MCF 10A (cell line): Measurements from ENCODE around the gene HECW1. TPM values are rescaled to one million over a fixed set of nuclear protein-coding genes. Genes with fewer than 3 reads are reported as not detected.

Experiments used
- BruUV-seq: library from RNA; stranded (reverse); fragments of 400-500 nt; replicated peaks from 2 replicates; lab custom pipeline; 2021; lab: Mats Ljungman, UMichigan
- CTCF ChIA-PET: fragments of 300-600 bp; sonication (Branson Sonifier 250); formaldehyde crosslinking; extraction: SDS; loops from one replicate; lab custom pipeline; 2021; ENCODE audit warnings: antibody characterized with exemption, inconsistent platforms; lab: Yijun Ruan, JAX
- POLR2A ChIA-PET: fragments of 300-600, 350-650 bp; sonication (Branson Sonifier 250); formaldehyde crosslinking; extraction: SDS; loops from one replicate; lab custom pipeline; 2020; ENCODE audit warnings: antibody characterized with exemption, inconsistent platforms; lab: Yijun Ruan, JAX
- DNase-seq: peaks from one replicate; pipeline ENCODE4 v3.0.0-alpha.2; 2018; ENCODE audit not compliant: unreplicated experiment
- H3K27ac Mint-ChIP-seq: one replicate; pipeline ENCODE4 v1.8.0; 2022; ENCODE audit warnings: mild to moderate bottlenecking, low read depth, mixed read lengths; ENCODE audit not compliant: unreplicated experiment
- H3K27me3 Mint-ChIP-seq: one replicate; pipeline ENCODE4 v1.8.0; 2022; ENCODE audit warnings: mixed read lengths; ENCODE audit not compliant: insufficient read depth, unreplicated experiment
- H3K36me3 Mint-ChIP-seq: one replicate; pipeline ENCODE4 v1.8.0; 2022; ENCODE audit warnings: mild to moderate bottlenecking, moderate library complexity, mixed read lengths; ENCODE audit not compliant: insufficient read depth, unreplicated experiment
- H3K4me1 Mint-ChIP-seq: one replicate; pipeline ENCODE4 v1.8.0; 2022; ENCODE audit warnings: mixed read lengths; ENCODE audit not compliant: insufficient read depth, unreplicated experiment
- H3K4me3 Mint-ChIP-seq: one replicate; pipeline ENCODE4 v1.8.0; 2022; ENCODE audit warnings: mild to moderate bottlenecking, moderate library complexity, mixed read lengths; ENCODE audit not compliant: unreplicated experiment
- H3K9me3 Mint-ChIP-seq: one replicate; pipeline ENCODE4 v1.8.0; 2022; ENCODE audit warnings: mixed read lengths; ENCODE audit not compliant: unreplicated experiment
- CTCF ChIP-seq: fragments of 200-600 bp; IDR thresholded peaks from one replicate; pipeline ENCODE4 v1.8.0; 2022; ENCODE audit warnings: antibody characterized with exemption, mild to moderate bottlenecking; ENCODE audit not compliant: unreplicated experiment
- intact Hi-C: fragments of 100-400 bp; cut with micrococcal nuclease; formaldehyde crosslinking; loops from 2 replicates; pipeline ENCODE4 v1.14.1; 2022
- total RNA-seq: library from RNA; stranded (reverse); gene quantifications from 2 replicates; pipeline ENCODE4 v1.2.3, GENCODE V29; 2022

Gene HECW1
- total RNA-seq, 1 experiment from 2014 or later: not detected

DNA sequence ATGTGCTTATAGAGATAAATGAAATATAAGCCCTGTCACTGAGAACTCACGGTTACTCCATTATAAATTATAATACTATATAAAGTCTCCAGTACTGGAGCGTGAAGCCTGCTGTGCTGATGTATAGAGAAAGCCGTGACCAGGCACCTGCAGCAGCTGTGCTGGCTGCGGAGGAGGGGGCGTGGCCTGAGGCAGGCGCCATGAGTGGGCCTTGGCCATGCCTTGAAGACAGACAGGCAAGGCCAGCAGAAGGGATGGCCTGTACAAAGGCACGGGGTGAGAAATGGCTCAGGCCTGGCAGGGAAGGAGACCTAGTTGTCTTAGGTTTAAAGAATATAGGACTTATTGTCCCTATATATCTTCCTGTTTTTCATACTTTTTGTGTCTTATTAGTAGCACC is 251.9 kb downstream of the HECW1 start:
- intact Hi-C loops: no loop called here
- Mint-ChIP-seq H3K27me3 (no peaks in the 10 kb centered on the region), H3K4me3 (no peak overlapping the region), H3K4me1 (peaks cover 14% of the 10 kb centered on the region), H3K27ac (no peak overlapping the region), H3K9me3 (no peaks in the 10 kb centered on the region), H3K36me3 (no peaks in the 10 kb centered on the region)
- BruUV-seq: no TSS peak
- ChIA-PET CTCF (no interaction called here), POLR2A (interaction anchor here (0.7 to 1.5 kb wide), 2 partner anchors 11 to 26 kb away, joined by 3 read pairs; no protein-coding TSS in a partner anchor)
- DNase-seq: no peak
- no peak for TF ChIP-seq CTCF

- DNase-seq: no peak
- ChIA-PET CTCF (interaction anchor here (0.5 kb wide), 1 partner anchor 349 kb away, joined by 3 read pairs; no protein-coding TSS in a partner anchor), POLR2A (interaction anchor here (1.2 kb wide), 1 partner anchor 10 kb away, joined by 3 read pairs; no protein-coding TSS in a partner anchor)
- intact Hi-C loops: no loop called here
- Mint-ChIP-seq H3K36me3 (no peaks in the 10 kb centered on the region), H3K27ac (no peak overlapping the region), H3K4me1 (no peaks in the 10 kb centered on the region), H3K9me3 (no peaks in the 10 kb centered on the region), H3K4me3 (no peak overlapping the region), H3K27me3 (no peaks in the 10 kb centered on the region)
- no peak for TF ChIP-seq CTCF
- no TSS peak for BruUV-seq
Measured at GRCh38 chr7:43372676-43373355, 260.4 kb downstream of the HECW1 start.

DNA sequence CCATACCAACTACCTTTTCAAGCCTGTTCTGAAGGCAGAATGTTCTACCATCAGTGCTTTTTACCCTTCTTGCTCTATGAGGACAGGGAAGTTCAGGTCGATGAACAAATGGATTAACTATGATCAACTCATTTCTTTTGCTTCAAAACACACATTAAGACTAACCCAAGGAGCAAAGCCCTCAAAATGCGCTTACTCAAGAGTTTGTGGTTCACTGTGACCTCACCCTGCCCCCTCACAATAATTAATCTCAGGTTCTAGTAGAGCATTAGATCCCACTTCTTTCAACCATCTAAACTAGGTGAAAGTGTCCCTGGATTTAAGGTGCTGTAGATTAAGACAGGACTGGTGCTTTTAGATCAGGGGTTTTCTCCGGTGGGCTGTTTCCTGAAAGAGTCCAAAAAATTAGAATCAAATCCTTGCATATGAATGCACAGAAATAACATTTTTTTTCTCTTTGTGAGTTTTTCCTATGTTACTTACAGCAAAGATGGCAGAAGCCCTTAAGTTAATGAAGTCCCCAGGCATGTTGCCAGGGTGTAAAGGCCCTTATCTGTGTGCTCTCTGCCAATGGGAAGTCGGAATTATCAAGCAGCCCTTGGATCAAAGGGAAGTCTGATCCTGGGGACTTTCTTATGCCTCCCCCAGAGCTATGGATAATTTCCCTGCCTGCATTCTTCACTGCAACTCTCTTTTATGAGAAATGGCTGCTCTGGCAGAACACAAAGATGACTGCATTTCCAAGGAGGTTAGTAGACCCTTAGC is 264.9 kb downstream of the HECW1 start:
- H3K4me1 Mint-ChIP-seq: no peaks in the 10 kb centered on the region
- no peak for TF ChIP-seq CTCF
- ChIA-PET POLR2A (interaction anchor here (0.6 kb wide), 1 partner anchor 57 kb away, joined by 3 read pairs; no protein-coding TSS in a partner anchor), CTCF (interaction anchor here (0.6 kb wide), 1 partner anchor 11 kb away, joined by 4 read pairs; no protein-coding TSS in a partner anchor)
- H3K27ac Mint-ChIP-seq: no peak overlapping the region
- no peak for DNase-seq
- H3K27me3 Mint-ChIP-seq: no peaks in the 10 kb centered on the region
- intact Hi-C loops: no loop called here
- H3K4me3 Mint-ChIP-seq: no peak overlapping the region
- no peaks in the 10 kb centered on the region for H3K36me3 Mint-ChIP-seq
- no peaks in the 10 kb centered on the region for H3K9me3 Mint-ChIP-seq
- no TSS peak for BruUV-seq

- POLR2A ChIA-PET: no interaction called here
Measured at GRCh38 chr7:43379210-43379609, 266.8 kb downstream of the HECW1 start.

More at GRCh38 chr7:43379210-43379609, 266.8 kb downstream of the HECW1 start:
- no peak for DNase-seq
- CTCF ChIA-PET: no interaction called here
- no TSS peak for BruUV-seq
- no peak overlapping the region for H3K27ac Mint-ChIP-seq
- H3K9me3 Mint-ChIP-seq: no peaks in the 10 kb centered on the region
- H3K27me3 Mint-ChIP-seq: no peaks in the 10 kb centered on the region
- no peak for TF ChIP-seq CTCF
- no peaks in the 10 kb centered on the region for H3K36me3 Mint-ChIP-seq
- H3K4me1 Mint-ChIP-seq: no peaks in the 10 kb centered on the region
- H3K4me3 Mint-ChIP-seq: no peak overlapping the region
- intact Hi-C loops: no loop called here
